Astrocyte (in vitro differentiated cells and primary cell): ENCODE data around the gene FOXA2. TPM values are rescaled to one million over a fixed set of nuclear protein-coding genes. Genes with fewer than 3 reads are reported as not detected.

ENCODE experiments used
- DNase-seq: peaks from one replicate; pipeline ENCODE4 v3.0.0-alpha.2; 2010; ENCODE audit warnings: low read depth
- FAIRE-seq: peaks from 2 replicates; lab custom pipeline; 2011; peaks lifted over from hg19 to GRCh38; lab: Jason Lieb, UNC
- H2AFZ ChIP-seq: 2 replicates; pipeline ENCODE4 v1.6.0; 2012; ENCODE audit warnings: low read depth, low read length, inconsistent platforms
- H3K27ac ChIP-seq: 2 replicates; pipeline ENCODE4 v1.5.1; 2011; ENCODE audit warnings: low read depth, low read length, inconsistent platforms
- H3K27me3 ChIP-seq: 2 replicates; pipeline ENCODE4 v1.6.0; 2011; ENCODE audit warnings: low read length, inconsistent platforms; ENCODE audit not compliant: insufficient read depth
- H3K36me3 ChIP-seq: 2 replicates; pipeline ENCODE4 v1.5.1; 2011; ENCODE audit warnings: low read length, inconsistent platforms; ENCODE audit not compliant: insufficient read depth
- H3K4me1 ChIP-seq: 2 replicates; pipeline ENCODE4 v1.5.1; 2011; ENCODE audit warnings: low read length, inconsistent platforms; ENCODE audit not compliant: insufficient read depth
- H3K4me2 ChIP-seq: 2 replicates; pipeline ENCODE4 v1.6.0; 2012; ENCODE audit warnings: low read length, inconsistent platforms
- H3K4me3 ChIP-seq: 2 replicates; pipeline ENCODE4 v1.5.1; 2011; ENCODE audit warnings: low read depth, mild to moderate bottlenecking, low read length, inconsistent platforms; ENCODE audit not compliant: insufficient read depth
- H3K79me2 ChIP-seq: 2 replicates; pipeline ENCODE4 v1.6.0; 2012; ENCODE audit warnings: mild to moderate bottlenecking, low read length, inconsistent platforms; ENCODE audit not compliant: insufficient read depth
- H3K9ac ChIP-seq: 2 replicates; pipeline ENCODE4 v1.6.0; 2012; ENCODE audit warnings: mild to moderate bottlenecking, low read length, inconsistent platforms
- H3K9me3 ChIP-seq: 2 replicates; pipeline ENCODE4 v1.5.1; 2012; ENCODE audit warnings: low read depth, mild to moderate bottlenecking, low read length, inconsistent platforms; ENCODE audit not compliant: insufficient read depth
- H4K20me1 ChIP-seq: 2 replicates; pipeline ENCODE4 v1.6.0; 2012; ENCODE audit warnings: low read length, inconsistent platforms; ENCODE audit not compliant: insufficient read depth
- H3K27ac Mint-ChIP-seq: one replicate; pipeline ENCODE4 v1.8.0; 2021; ENCODE audit warnings: mild to moderate bottlenecking, mixed read lengths; ENCODE audit not compliant: unreplicated experiment
- H3K27me3 Mint-ChIP-seq: one replicate; pipeline ENCODE4 v1.8.0; 2021; ENCODE audit warnings: low read depth, mixed read lengths; ENCODE audit not compliant: unreplicated experiment
- H3K36me3 Mint-ChIP-seq: one replicate; pipeline ENCODE4 v1.8.0; 2021; ENCODE audit warnings: low read depth, mixed read lengths; ENCODE audit not compliant: unreplicated experiment
- H3K4me1 Mint-ChIP-seq: one replicate; pipeline ENCODE4 v1.8.0; 2021; ENCODE audit warnings: low read depth, mixed read lengths; ENCODE audit not compliant: unreplicated experiment
- H3K4me3 Mint-ChIP-seq: one replicate; pipeline ENCODE4 v1.8.0; 2021; ENCODE audit warnings: mild to moderate bottlenecking, moderate library complexity, mixed read lengths; ENCODE audit not compliant: unreplicated experiment
- H3K9me3 Mint-ChIP-seq: one replicate; pipeline ENCODE4 v1.8.0; 2021; ENCODE audit warnings: mild to moderate bottlenecking, mixed read lengths; ENCODE audit not compliant: unreplicated experiment
- CTCF ChIP-seq: IDR thresholded peaks from 2 replicates; pipeline ENCODE4 v1.5.1; 2011; ENCODE audit warnings: low read depth, mild to moderate bottlenecking, inconsistent platforms, low read length, moderate library complexity; ENCODE audit not compliant: insufficient read depth
- EZH2 ChIP-seq: IDR thresholded peaks from 2 replicates; pipeline ENCODE4 v1.6.1; 2012; ENCODE audit warnings: mild to moderate bottlenecking, low read length, inconsistent platforms; ENCODE audit not compliant: insufficient read depth
- total RNA-seq: library from RNA; stranded (reverse); gene quantifications from 2 replicates; pipeline ENCODE4 v1.2.1, GENCODE V29; 2021

Gene FOXA2
- total RNA-seq, 1 donor from 2014 or later = not detected

DNA sequence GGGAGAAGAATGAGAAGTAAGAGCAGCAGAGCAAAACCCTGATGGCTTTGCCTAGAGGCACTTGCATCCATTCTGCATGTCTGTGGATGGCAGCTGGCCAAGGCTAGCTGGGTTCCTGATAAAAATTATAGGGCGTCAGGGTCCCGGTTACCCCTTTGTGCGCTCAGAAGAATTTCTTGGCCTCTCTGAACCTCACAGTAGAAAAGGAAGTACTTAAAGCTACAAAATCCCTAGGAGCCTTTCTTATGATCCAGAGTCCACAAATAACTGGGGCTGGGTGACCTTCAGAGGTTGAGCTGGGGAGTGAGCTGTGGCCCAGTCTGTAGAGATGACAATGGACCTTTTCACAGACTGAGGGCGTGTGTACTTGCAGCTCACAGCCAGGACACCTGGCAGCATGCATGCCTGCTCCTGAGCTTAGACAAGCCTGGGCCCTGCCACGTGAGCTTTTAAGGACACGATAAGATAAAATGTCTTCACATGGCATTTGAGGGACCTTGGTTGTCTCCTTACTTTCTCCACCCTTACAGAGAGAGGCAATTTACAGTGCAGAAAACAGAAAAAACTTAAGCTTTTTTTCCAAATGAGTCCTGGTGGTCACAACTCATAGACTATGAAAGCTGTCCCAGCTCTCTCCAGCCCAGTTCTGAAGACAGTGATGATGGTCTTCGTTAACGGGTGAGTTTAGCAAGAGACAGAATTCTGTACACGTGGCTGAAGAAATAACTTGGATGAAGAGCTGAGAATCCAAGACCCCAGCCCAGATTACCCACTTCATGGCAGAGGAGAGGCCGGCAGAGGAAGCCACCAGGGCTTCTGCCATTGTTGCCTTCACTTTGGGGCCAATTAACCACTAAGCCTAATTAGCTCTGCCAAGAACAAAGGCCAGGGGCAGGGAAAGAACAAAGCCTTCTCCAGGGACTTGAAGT lies 50.3 kb downstream of the FOXA2 start:
- H3K9me3 ChIP-seq = no peaks in the 10 kb centered on the region
- no peaks in the 10 kb centered on the region for H3K4me1 Mint-ChIP-seq
- H3K4me3 Mint-ChIP-seq = no peak overlapping the region
- H3K4me1 ChIP-seq = no peaks in the 10 kb centered on the region
- no peaks in the 10 kb centered on the region for H3K27me3 ChIP-seq
- H3K4me3 ChIP-seq = no peak overlapping the region
- H3K27ac ChIP-seq = no peak overlapping the region
- H3K27me3 Mint-ChIP-seq = peaks cover 54% of the 10 kb centered on the region
- H3K36me3 ChIP-seq = no peaks in the 10 kb centered on the region
- FAIRE-seq (no peak), DNase-seq (no peak)
- H2AFZ ChIP-seq = no peak overlapping the region
- H3K27ac Mint-ChIP-seq = no peak overlapping the region
- no peak overlapping the region for H3K9ac ChIP-seq
- H3K79me2 ChIP-seq = no peaks in the 10 kb centered on the region
- H3K36me3 Mint-ChIP-seq = peaks cover 2% of the 10 kb centered on the region
- no peak for TF ChIP-seq CTCF
- no peak for TF ChIP-seq EZH2
- H4K20me1 ChIP-seq = no peaks in the 10 kb centered on the region
- H3K9me3 Mint-ChIP-seq = peaks cover 11% of the 10 kb centered on the region
- H3K4me2 ChIP-seq = no peak overlapping the region

DNA sequence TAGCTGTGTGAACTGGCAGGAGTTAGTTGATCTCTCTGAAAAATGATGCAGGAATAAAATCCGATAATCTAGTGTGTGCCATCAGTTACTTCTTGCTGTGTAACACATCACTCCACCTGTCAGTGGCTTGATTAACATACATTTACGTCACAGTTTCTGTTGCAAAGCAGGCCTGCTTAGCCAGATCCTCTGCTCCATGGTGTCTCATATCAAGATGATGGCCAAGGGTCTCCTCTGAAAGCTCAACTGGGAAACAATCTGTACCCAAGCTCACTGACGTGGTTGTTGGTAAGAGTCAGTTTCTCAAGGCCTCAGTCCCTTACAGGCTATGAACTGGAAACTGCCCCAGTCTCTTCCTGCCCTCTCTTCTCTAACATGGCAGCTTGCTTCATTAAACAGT lies 51.8 kb downstream of the FOXA2 start:
- Mint-ChIP-seq H3K27ac (no peak overlapping the region), H3K4me3 (no peak overlapping the region), H3K27me3 (peaks cover 51% of the 10 kb centered on the region), H3K36me3 (peaks cover 2% of the 10 kb centered on the region), H3K9me3 (peaks cover 11% of the 10 kb centered on the region), H3K4me1 (no peaks in the 10 kb centered on the region)
- H3K4me3 ChIP-seq = no peak overlapping the region
- H3K27ac ChIP-seq = no peak overlapping the region
- H3K36me3 ChIP-seq = no peaks in the 10 kb centered on the region
- H3K4me1 ChIP-seq = no peaks in the 10 kb centered on the region
- no peak for TF ChIP-seq EZH2
- TF ChIP-seq CTCF = no peak
- no peak overlapping the region for H2AFZ ChIP-seq
- DNase-seq (no peak), FAIRE-seq (no peak)
- H3K4me2 ChIP-seq = no peak overlapping the region
- H3K27me3 ChIP-seq = no peaks in the 10 kb centered on the region
- no peaks in the 10 kb centered on the region for H4K20me1 ChIP-seq
- no peaks in the 10 kb centered on the region for H3K79me2 ChIP-seq
- H3K9me3 ChIP-seq = no peaks in the 10 kb centered on the region
- no peak overlapping the region for H3K9ac ChIP-seq

DNA sequence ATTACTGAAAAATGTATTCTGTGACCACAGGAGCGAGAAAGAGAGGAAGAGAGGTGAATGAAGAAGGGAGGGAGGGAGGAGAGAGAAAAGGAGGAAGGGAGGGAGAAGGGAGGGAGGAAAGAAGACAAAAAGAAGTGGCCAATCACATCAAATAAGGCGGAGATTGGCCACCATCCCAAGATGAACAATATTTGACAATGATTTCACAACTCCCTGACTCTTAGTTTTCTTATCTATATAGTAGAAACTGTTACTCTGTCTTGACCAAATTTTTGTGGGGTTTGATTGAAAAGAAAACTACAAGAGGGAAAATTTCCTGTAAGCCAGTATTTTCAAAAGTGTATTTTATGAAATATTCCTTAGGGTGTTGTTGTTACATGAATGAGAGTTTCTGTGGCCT lies 52.6 kb downstream of the FOXA2 start:
- no peak overlapping the region for H3K4me3 Mint-ChIP-seq

More for the DNA sequence above, 52.6 kb downstream of the FOXA2 start:
- no peak overlapping the region for H2AFZ ChIP-seq
- H3K9me3 ChIP-seq = no peaks in the 10 kb centered on the region
- TF ChIP-seq EZH2 (no peak), CTCF (no peak)
- no peaks in the 10 kb centered on the region for H3K27me3 ChIP-seq
- H3K4me1 ChIP-seq = no peaks in the 10 kb centered on the region
- H3K4me3 ChIP-seq = no peak overlapping the region
- no peaks in the 10 kb centered on the region for H3K36me3 ChIP-seq
- H3K4me2 ChIP-seq = no peak overlapping the region
- Mint-ChIP-seq H3K4me1 (no peaks in the 10 kb centered on the region), H3K27ac (no peak overlapping the region), H3K9me3 (peaks cover 6% of the 10 kb centered on the region), H3K36me3 (peaks cover 2% of the 10 kb centered on the region), H3K27me3 (peaks cover 49% of the 10 kb centered on the region)
- no peaks in the 10 kb centered on the region for H4K20me1 ChIP-seq
- no peak for DNase-seq
- H3K79me2 ChIP-seq = no peaks in the 10 kb centered on the region
- H3K9ac ChIP-seq = no peak overlapping the region
- no peak for FAIRE-seq
- no peak overlapping the region for H3K27ac ChIP-seq
